Testis (tissue), 2 donors: ENCODE data around the gene PGAM1.

ENCODE experiments used
- CTCF ChIP-seq, 3 experiments: fragments of 450-650 bp in 2 of 3; fragments of 200-600 bp in 1 of 3; sonication (generic) in 1 of 3; IDR thresholded peaks; one replicate each; pipeline ENCODE4 v1.5.1; 2016 to 2019; ENCODE audit warnings: antibody characterized with exemption in 3 of 3, mild to moderate bottlenecking in 2 of 3, moderate library complexity in 1 of 3
- POLR2A ChIP-seq: fragments of 450-650 bp; IDR thresholded peaks from one replicate; pipeline ENCODE4 v1.6.1; 2017; ENCODE audit warnings: antibody characterized with exemption, mild to moderate bottlenecking, moderate library complexity

GRCh38 chr10:97406064-97406463 is 19.9 kb upstream of the PGAM1 start:
- TF ChIP-seq CTCF (IDR thresholded peaks at IDR 0.05) (no peak), POLR2A (no peak)
